NCI-H2107 (cell line): ENCODE results near the gene SLC35G6.

Source experiments
- DNase-seq: peaks from one replicate; lab custom pipeline; 2025; lab: John Stamatoyannopoulos, UW

The SLC35G6 gene

DNA sequence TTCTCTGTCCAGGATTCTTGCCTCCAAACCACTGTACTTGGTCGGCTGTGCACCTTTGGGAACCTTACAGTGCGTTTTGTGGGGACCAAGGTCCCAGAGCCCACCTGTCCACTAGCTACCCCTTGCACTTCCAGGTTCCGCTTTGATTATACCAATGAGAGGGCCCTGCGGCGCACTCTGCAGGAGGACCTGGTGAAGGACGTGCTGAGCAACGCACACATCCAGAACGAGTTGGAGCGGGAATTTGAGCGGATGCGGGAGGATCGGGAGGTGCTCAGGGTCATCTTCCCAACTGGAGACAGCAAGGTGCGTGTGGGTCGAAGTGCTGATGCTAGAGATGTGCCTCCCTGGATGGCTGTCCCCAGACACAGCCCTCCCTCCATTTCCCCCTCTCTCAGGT lies 21.7 kb downstream of the SLC35G6 start:
- DNase-seq = no peak

DNA sequence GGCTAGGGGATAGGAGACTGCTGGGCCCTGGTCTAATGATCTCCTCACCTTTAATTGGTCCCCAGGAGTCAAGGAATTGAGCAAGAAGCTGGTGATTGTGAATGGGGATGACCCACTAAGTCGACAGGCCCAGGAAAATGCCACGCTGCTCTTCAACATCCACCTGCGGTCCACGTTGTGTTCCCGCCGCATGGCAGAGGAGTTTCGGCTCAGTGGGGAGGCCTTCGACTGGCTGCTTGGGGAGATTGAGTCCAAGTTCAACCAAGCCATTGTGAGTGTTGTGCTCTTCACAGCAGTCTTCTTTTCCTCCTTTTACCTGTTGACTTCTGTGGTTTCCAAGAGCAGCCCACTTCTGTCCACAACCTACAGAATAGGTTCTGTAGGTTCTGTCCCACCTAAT lies 22.3 kb downstream of the SLC35G6 start:
- no peak for DNase-seq

DNA sequence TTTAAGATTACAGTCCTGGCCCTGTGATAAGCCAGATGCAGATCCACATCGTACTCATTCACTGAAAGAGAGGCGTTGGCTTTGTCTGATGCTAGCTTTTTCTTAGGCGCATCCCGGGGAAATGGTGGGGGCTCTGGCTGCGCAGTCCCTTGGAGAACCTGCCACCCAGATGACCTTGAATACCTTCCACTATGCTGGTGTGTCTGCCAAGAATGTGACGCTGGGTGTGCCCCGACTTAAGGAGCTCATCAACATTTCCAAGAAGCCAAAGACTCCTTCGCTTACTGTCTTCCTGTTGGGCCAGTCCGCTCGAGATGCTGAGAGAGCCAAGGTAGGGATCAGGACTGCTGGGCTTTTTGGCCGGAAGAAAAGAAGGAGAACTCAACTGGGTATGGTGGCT lies 26.9 kb downstream of the SLC35G6 start:
- no peak for DNase-seq

- DNase-seq = no peak
Observed at GRCh38 chr17:7508846-7509245, 27.6 kb downstream of the SLC35G6 start.

GRCh38 chr17:7509937-7510336 lies 28.7 kb downstream of the SLC35G6 start:
- DNase-seq = no peak

- no peak for DNase-seq
Observed at GRCh38 chr17:7511108-7511507, 29.9 kb downstream of the SLC35G6 start.

DNA sequence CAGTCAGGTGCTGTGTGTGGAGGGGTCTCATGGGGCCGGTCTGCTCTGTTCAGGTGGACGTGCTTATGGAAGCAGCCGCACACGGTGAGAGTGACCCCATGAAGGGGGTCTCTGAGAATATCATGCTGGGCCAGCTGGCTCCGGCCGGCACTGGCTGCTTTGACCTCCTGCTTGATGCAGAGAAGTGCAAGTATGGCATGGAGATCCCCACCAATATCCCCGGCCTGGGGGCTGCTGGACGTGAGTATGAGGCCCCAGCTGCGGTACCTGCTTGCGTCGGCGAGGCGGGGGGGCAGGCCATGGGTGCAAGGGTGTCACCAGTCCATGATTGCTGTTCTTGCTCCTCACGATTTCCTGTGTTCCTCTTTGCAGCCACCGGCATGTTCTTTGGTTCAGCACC lies 30.9 kb downstream of the SLC35G6 start:
- no peak for DNase-seq

DNA sequence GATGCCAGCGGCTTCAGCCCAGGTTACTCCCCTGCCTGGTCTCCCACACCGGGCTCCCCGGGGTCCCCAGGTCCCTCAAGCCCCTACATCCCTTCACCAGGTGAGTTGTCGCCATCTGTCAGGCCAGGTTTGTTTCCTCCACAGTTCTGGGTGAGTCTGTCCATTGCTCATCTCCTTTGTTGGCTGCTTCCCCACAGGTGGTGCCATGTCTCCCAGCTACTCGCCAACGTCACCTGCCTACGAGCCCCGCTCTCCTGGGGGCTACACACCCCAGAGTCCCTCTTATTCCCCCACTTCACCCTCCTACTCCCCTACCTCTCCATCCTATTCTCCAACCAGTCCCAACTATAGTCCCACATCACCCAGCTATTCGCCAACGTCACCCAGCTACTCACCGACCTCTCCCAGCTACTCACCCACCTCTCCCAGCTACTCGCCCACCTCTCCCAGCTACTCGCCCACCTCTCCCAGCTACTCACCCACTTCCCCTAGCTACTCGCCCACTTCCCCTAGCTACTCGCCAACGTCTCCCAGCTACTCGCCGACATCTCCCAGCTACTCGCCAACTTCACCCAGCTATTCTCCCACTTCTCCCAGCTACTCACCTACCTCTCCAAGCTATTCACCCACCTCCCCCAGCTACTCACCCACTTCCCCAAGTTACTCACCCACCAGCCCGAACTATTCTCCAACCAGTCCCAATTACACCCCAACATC lies 31.7 kb downstream of the SLC35G6 start:
- no peak for DNase-seq

- no peak for DNase-seq
Observed at GRCh38 chr17:7513850-7514419, 32.7 kb downstream of the SLC35G6 start.

GRCh38 chr17:7515911-7516610 lies 34.8 kb downstream of the SLC35G6 start:
- no peak for DNase-seq

DNA sequence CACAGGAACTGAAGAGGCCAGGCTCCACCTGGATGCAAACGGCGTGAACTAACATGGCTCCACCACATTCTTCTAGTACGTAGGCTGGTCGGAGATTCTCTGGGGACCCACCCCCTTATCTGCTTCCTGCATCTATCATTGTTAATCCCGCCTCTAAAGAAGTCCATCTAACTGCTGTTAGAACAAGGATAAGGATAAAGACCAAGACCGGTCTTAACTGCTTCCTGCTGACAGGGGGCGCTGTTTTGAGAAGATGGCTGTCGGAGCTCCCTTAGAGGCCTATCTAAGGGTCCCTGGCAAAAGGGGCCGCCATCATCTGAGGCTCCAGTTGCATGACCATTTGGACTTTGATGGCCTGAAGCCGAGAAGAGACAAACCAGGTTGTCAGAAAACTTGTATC lies 41.8 kb downstream of the SLC35G6 start:
- DNase-seq = no peak

DNA sequence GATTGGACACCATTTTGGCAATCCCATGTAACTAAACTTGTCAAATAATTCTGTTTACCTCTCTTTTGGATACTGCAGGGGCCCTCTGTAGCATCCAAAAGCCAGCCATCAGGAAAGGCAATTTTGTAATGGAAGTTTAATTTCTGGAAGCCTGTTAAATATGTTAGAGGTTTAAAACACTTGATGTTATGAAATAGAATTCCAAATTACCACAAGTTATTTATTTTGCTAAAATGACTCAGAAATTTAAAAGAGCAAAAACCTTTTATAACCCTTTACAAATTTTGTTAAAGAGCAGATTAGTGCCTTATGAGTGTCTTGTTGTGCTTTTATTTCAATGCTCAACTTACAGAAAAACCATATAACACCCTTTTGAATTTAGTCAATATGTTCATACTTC lies 47.6 kb downstream of the SLC35G6 start:
- no peak for DNase-seq

DNA sequence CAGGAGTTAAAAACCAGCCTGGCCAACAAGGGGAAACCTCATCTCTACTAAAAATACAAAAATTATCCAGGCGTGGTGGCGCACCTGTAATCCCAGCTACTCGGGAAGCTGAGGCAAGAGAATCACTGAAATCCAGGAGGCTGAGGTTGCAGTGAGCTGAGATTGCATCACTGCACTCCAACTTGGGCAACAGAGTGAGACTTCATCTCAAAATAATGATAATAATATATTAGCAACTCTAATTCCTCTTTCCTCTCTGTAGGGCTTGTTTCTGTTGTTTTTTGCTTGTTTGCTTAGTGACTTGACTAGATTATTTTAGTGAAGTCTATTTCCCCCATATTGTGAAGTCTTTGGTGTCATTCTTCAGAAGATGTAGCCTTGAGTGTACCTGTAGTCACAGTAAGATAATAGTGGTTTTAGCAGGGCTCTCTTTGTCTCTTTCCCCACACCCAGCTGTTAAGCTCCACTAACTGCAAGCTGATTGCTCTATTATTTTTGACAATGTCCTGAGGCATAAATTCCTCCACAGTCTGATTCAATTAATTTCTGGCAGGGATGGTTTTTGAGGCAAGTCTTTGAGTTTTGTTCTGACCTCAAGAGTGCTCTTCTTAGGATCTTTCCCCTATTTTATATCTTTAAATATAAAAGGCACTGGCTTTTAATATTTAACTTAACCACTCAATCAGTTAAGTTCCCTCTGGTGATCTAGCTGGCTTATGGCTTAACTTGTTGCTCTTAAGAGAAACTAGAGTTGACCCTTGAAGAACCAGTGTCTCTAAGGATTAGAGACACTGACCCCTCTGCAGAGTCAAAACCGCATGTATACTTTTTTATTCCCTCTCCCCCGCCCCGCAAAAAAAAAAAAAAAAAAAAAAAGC lies 49.0 kb downstream of the SLC35G6 start:
- DNase-seq = no peak
